Jurkat, Clone E6-1 (cell line): ENCODE data around the gene TP53BP2.
A peak's percentile ranks its signal among the peaks of the same experiment; 100 is the strongest.
"Not testable (repeated sequence)": the region's sequence is repeated elsewhere in the genome, so short reads cannot be mapped to it uniquely, and the experiment has no call there.

Experiments used
- DNase-seq: peaks from one replicate; pipeline ENCODE4 v3.0.0-alpha.2; 2011; ENCODE audit warnings: low read depth, low spot score
- H3K4me3 ChIP-seq: 2 replicates; pipeline ENCODE4 v1.5.1; 2011; ENCODE audit warnings: mild to moderate bottlenecking, low read length, control low read depth, moderate library complexity

Gene TP53BP2

DNA sequence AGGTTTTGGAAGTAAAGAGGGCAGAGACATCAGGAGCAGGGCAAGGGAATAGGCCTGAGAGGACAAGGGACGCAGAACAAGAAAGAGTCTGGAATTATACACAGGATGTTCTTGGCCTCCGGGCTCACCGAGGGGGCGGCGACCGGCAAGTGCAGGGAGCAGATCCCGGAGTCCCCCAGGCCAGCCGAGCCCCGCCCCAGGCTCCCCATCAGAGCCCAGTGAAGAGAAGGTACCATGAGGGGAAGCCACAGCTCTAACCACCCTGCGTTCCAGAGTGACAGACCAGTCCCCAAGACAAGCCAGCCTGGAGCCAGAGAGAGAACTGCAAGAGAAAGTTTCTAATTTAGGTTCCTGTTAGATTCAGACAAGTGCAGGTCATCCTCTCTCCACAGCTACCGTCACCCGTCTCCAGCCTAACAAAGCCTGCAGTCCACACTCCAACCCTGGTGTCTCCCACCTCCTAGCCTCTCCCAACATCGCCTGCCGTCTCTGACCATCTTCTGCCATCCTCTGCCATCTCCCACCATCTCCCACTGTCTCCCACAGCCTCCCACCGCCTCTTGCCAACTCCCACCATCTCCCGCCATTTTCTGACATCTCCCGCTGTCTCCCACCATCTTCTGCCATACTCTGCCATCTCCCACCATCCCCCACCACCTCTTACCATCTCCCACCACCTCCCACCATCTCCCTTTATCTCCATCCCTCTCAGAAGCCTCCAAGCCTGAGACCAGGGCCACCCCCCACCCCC is 90.9 kb downstream of the TP53BP2 start:
- DNase-seq: no peak
- no peak overlapping the region for H3K4me3 ChIP-seq

GRCh38 chr1:223752721-223753515 is 92.8 kb downstream of the TP53BP2 start:
- no peak overlapping the region for H3K4me3 ChIP-seq
- no peak for DNase-seq

DNA sequence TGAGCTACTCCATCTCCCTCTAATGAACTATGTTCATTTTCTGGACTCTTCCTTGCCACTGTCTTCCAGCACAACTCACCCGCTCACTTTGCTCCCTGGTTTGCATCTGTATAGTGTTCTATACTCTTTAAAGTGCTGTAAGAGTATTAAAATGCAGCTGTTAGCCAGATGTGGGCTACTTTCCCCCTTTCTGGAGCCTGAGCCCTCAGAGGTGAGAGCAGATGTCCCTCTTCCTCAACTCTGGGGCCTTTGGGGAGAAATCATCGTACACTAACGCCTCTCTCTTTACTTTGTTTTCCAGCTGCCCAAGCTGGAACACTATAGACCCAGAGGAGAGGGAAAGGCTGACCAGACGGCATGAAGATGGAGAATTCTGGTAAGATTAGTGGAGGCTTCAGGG is 94.1 kb downstream of the TP53BP2 start:
- no peak overlapping the region for H3K4me3 ChIP-seq
- no peak for DNase-seq

DNA sequence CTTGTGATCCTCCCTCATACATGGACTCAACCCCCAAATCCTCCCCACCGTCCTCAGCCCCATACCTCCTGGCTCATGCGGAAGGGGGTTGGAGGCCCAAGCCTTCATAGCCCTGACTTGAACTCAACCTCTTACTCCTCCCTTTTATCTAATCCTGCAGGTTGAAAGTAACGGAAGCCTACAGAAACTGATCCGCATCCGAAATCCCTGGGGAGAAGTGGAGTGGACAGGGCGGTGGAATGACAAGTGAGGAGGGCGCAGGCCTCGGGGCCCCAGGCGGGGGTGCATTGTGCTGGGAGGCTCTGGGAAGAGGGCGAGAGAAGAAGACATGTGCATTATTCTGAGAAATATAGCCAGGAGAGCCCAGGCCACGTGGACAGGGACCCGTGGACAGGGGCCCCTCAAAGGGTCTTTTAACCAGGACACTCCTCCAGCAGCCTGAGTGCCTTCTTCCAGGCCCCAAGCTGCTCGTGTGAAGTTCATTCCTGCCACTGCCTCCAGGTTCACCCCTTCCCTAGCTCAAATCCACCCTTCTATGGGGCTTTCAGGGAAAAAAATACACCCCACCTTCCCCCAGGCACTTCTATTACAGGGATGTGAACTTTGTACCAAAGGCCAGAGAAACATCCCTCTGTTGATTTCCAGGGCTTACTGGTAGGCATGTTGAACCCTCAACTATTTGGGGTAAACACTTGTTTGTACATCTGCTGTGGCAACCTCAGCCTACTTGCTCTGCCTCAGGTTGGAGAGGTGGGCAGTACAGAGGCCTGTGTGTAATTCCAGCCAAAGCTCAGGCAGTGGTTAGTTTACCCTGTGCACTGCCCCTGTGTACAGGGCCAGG is 94.8 kb downstream of the TP53BP2 start:
- H3K4me3 ChIP-seq: no peak overlapping the region
- no peak for DNase-seq

DNA sequence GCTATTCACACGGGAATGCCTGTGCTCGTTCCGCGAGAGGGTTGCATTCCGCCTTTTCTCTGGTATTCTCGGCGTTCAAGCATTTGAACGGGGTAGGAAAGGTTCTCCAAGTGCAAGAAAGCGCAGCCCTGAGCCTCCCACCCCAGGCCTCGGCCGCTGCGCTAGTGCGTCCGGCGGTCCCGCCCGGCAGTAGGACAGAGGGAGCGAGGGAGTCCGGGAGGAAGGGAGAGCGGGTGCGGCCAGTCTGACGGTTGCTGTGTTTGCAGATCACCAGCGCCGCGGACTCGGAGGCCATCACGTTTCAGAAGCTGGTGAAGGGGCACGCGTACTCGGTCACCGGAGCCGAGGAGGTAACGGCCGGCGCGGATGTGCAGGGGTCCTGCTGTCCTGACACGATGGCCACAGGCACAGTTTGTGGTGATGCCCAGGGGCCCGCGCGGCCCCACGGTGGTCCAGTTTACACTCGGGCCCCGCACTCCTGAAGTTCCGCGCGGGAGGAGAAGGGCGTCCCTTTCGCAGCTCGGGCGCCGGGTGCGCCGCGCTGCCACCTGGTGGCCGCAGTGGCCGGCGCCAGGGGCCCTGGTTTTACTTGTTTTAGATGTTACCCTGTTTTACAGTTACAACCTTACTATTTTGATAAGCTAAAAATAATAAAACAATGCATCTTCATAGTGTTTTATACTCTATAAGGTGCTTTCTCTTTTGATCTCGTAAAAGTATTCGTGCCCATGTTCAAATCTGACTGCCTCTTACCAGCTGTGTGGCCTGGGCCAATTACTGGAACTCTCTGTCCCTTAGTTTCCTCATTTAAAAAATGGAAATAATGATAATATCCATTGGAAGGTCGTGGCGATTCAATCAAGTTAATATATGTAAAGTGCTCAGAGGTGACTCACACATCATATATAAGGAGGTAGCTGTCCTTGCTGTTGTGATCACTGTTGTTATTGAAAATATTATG is 96.7 kb downstream of the TP53BP2 start:
- H3K4me3 ChIP-seq: peak overlapping the region; percentile 50

DNA sequence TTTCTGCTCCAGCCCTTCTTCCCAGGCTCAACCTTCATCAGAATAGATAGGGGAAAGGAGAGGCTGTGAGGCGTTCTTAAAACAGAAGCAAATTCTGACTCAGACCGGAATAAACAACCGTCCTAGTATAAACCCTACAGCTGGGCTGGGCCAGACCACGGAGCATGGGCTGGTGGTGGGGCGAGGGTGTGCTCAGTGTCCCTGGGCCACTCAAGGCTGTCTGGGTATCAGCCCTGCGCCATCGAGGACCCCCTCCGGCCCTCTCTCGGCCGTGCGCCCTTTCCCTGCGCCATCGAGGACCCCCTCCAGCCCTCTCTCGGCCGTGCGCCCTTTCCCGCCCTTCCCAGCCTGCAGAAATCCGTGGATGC is 97.4 kb downstream of the TP53BP2 start:
- no peak for DNase-seq
- H3K4me3 ChIP-seq: no peak overlapping the region

More for the DNA sequence above, 96.7 kb downstream of the TP53BP2 start:
- peak; percentile 20 for DNase-seq

GRCh38 chr1:223747838-223748335 is 97.9 kb downstream of the TP53BP2 start:
- H3K4me3 ChIP-seq: no peak overlapping the region
- DNase-seq: no peak

- H3K4me3 ChIP-seq: no peak overlapping the region
- no peak for DNase-seq
Measured at GRCh38 chr1:223745731-223746130, 100.0 kb downstream of the TP53BP2 start.

DNA sequence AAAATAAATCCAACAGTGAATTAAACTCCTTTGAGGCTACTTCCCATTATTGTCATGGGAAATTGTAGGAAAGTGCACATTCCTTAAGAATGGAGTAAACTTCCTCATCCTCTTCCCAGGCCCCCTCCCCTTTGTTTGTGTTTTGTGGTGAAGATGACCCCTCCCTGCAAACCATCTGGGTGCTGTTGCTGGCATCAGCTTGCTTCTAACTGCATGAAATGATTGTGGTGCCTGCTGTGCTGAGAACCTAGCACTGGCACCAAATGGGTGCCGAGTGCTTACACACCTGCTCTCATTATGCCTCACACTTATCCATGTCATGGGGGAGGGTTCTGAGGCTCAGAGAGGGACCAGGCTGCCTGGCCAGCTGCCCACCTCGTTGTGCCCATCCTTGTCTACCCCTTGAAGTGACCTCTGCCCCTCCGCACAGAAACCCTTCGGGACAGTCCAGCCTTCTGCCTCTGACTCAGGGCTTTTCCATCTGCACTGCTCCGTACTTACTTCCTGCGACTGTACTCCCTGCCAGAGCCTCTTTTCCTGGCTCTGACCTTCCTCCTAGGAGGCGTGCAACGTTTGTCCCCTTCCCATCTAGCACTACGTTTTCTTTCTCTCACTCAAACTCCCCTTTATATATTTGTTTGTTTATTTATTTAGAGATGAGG is 102.8 kb downstream of the TP53BP2 start:
- no peak for DNase-seq

GRCh38 chr1:223741861-223742260 is 103.9 kb downstream of the TP53BP2 start:
- DNase-seq: no peak

More for the DNA sequence above, 102.8 kb downstream of the TP53BP2 start:
- no peak overlapping the region for H3K4me3 ChIP-seq

GRCh38 chr1:223740038-223740736 is 105.6 kb downstream of the TP53BP2 start:
- not testable (repeated sequence) for H3K4me3 ChIP-seq, DNase-seq

More at GRCh38 chr1:223741861-223742260, 103.9 kb downstream of the TP53BP2 start:
- H3K4me3 ChIP-seq: no peak overlapping the region

- DNase-seq: no peak
- no peak overlapping the region for H3K4me3 ChIP-seq
Measured at GRCh38 chr1:223739366-223740037, 106.2 kb downstream of the TP53BP2 start.

GRCh38 chr1:223738465-223739365 is 107.0 kb downstream of the TP53BP2 start:
- DNase-seq: no peak
- H3K4me3 ChIP-seq: no peak overlapping the region

DNA sequence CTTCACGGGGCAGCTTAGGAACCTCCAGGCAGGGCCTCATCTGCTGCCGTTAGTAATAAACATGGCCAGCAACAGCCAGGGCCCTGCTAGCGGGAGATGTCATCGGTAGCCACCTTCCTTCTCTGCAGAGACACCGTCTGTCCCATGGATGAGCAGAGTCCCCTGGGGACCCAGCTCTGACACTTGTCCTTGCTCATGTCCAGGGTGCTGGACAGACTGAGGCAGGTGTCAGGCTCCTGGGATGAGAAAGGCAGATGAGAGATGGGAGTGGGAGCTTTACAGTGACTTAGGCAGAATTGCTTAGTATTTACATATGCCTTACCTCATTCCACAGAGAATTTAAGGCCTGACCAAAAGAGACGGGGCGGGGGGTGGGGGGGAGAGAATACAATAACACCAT is 108.4 kb downstream of the TP53BP2 start:
- no peak for DNase-seq
- H3K4me3 ChIP-seq: no peak overlapping the region

GRCh38 chr1:223736638-223737037 is 109.1 kb downstream of the TP53BP2 start:
- not testable (repeated sequence) for H3K4me3 ChIP-seq, DNase-seq
